ENCODE measurements around the gene ST3GAL3.

DNA sequence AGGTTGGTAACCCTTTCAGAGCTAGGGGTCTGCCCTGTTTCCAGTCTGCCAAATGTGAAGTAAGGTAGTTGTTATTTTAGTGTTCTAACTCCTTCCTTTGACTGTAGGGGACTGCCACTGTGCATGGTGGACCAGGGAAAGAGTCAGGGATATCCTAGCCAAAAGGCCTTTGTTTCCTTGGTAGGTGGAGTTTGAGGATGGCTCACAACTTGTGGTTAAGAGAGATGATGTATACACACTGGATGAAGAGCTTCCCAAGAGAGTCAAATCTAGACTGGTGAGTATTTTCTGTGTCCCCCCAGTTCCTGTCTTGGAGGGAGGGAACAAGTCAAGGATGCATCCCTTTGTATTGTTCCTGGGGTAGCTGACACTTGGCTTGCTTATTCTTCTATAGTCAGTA, 3.5 kb upstream of the ST3GAL3 start:
- no peak for TF ChIP-seq YY1 (IDR thresholded peaks at IDR 0.05; ENCODE audit: insufficient read depth, insufficient read length)
- TF ChIP-seq ZNF274 (IDR thresholded peaks at IDR 0.05; ENCODE audit: low read depth, low read length): no peak
- TF ChIP-seq SUZ12 (IDR thresholded peaks at IDR 0.05; ENCODE audit: extremely low read depth, insufficient read depth, insufficient read length): no peak

Measured in NT2/D1 (cell line).